ENCODE data around the gene TBX1.
"Not testable (repeated sequence)": the region's sequence is repeated elsewhere in the genome, so short reads cannot be mapped to it uniquely, and the experiment has no call there.

Gene TBX1

DNA sequence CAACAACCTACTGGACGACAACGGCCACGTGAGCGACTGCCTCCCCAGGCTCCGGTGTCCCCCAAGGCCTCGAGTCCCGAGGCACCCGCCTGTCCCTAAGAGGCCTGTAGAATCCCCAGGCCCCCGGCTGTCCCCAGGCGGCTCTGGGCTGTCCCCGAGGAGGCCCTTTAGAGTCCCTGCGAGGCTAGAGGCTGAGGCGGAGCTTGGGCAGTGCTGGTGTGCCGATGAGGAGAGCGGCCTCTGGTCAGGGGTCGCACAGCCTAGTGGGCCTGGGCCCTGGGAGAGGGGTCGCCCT is 3.7 kb downstream of the TBX1 start:
- DNase-seq (ENCODE audit: low read depth in 2 of 2): no peak

DNA sequence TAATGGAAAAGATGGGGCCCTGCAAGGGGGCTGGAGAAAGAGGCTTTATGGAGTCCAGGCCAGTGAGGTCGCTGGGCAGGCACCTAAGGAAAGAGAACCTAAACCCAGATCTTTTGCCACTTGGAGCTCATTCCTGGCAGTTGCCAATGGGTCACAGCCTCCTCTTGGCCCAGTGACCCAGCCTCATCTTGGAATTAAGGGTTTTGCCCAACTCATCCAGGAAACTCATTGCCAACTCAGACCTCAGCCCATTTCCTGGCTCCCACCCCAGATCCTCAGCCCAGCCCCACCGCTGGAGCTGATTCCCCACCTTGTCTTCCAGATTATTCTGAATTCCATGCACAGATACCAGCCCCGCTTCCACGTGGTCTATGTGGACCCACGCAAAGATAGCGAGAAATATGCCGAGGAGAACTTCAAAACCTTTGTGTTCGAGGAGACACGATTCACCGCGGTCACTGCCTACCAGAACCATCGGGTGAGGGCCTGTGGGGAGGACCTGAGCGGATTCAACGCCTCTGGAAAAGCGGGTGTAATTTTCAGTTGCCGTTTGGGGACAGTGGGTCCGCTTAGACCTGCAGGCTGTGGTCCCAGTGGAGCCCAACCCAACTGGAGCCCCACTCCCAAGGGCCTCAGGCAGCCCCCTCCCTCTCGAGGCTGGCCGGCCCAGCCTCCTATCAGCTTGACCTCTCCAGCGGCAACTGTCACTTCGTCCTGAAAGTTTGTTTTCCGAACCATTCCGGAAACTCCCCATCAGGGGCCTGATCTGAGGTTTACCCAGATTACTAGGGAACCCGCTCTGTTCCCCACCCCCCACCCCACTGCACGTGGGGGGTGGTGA is 4.3 kb downstream of the TBX1 start:
- DNase-seq (ENCODE audit: low read depth in 2 of 2): no peak

DNA sequence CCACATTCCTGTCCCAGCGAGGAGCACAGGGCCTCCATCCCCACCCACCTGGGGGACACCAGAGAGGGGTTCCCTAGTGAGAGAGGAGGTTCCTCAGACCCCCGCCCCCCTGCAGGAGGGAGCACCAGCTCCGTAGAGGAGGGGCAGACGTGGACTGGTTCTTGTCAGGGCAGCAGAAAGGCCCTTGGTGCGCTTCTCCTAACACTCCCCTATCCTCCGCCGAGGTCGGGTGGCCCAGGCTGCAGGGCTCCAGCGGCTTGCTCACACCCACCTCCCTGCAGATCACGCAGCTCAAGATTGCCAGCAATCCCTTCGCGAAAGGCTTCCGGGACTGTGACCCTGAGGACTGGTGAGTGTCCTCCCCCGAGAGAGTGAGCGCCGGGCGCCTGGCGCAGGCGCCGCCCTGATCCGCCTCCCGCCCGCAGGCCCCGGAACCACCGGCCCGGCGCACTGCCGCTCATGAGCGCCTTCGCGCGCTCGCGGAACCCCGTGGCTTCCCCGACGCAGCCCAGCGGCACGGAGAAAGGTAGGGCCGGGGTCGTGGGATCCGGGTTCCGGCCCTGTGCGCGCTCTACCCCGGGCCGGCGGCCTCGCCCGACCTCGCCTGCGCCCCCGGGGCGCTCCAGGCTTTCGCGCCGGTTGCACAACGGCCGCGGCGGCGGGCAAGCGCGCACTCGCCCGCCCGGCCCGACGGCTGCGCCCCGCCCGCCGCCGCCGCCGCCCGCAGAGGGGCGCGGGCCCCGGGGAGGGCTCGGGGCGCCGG is 5.1 kb downstream of the TBX1 start:
- no peak for DNase-seq (ENCODE audit: low read depth in 2 of 2)

DNA sequence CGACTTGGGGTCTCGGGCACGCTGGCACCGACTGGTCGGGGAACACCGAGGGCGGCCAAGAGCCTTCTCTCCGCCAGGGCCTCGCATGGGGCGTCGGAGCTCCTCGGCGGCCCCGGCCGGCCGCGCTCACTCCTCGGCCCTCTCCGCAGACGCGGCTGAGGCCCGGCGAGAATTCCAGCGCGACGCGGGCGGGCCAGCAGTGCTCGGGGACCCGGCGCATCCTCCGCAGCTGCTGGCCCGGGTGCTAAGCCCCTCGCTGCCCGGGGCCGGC is 5.6 kb downstream of the TBX1 start:
- DNase-seq (ENCODE audit: low read depth in 2 of 2): no peak

DNA sequence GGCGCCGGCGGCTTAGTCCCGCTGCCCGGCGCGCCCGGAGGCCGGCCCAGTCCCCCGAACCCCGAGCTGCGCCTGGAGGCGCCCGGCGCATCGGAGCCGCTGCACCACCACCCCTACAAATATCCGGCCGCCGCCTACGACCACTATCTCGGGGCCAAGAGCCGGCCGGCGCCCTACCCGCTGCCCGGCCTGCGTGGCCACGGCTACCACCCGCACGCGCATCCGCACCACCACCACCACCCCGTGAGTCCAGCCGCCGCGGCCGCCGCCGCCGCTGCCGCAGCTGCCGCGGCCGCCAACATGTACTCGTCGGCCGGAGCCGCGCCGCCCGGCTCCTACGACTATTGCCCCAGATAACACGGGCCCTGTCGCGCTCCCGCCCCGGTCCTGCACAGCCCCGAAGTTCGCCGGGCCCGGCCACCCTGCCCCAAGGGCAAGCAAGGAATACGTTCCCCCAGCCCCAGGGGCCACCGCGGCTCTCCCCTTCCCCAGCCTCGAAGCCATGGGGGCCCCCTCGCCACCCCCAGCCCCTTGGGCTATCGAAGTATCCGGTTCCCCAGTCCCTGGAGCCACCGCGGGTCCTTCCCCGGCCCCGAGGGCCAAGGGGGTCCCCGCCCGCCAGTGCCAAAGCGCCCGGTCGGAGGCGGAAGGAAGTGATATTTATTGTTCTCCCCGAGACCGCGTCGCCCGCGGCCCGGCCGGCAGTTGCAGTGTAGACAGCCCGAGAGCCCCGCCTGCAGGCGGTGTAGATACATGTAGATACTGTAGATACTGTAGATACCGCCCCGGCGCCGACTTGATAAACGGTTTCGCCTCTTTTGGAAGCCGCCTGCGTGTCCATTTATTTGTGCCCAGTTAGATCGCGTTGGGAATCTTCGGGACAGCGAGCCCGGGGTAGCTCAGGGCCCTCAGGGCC is 6.2 kb downstream of the TBX1 start:
- DNase-seq (ENCODE audit: low read depth in 2 of 2): peak; percentile 23 to 30

DNA sequence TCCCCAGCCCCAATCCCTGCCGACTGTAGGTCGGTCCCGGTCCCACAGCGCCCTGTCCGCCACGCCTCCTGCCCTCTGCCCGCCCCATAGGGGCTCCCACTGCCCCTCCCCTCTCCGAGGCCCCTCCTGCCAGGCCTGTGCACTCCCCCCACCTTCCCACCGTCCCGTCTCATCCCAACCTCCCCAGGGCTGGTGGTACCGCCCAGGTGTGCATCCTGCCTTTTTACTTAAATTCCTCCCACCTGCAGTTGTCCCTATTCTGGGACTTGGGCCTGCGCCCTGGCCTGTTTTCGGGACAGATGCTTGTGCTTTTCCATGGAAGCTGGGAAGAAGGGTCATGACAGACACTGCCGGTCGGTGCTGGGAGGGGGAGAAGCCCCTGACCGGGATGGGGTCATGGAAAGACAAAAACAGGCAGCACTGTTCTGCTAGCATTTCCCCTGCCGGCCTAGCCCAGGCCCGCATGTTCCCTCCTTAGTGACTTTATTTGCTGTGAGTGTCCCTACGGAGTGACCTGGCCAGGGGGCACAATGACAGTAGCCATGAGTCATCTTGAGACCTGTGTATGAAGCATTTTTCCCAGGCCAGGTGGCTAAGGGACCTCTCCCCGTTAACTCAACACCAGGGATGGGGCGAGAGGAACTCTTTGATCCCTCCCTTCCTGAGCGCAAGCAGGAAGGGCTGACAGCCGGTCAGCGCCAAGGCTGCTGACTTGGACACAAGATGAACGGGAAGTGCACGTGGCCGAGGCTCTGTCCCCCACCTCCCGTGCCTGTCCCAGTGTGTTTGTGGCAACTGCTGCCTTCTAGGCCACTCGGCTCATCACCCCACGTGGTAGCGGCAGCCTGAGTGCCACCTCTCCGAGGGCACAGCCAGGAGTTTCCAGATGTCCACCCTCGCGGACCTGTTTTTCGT is 7.1 kb downstream of the TBX1 start:
- no peak for DNase-seq (ENCODE audit: low read depth in 2 of 2)

DNA sequence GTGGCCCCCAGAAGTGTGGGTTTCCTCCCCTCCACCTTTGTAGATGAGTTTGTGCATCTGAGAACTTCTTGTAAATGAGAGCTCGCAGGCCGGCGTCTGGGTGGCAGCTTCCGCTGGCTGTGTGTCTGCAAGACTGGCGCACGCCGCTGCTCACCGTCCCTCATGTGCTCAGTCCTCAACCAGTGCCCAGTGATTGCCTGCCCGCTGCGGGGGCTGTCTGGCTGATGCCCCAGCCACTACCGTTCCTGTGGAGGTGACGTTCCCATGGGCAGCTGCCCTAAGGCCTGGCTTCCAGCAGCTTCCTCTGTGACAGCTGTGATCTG is 8.8 kb downstream of the TBX1 start:
- no peak for DNase-seq (ENCODE audit: low read depth in 2 of 2)

DNA sequence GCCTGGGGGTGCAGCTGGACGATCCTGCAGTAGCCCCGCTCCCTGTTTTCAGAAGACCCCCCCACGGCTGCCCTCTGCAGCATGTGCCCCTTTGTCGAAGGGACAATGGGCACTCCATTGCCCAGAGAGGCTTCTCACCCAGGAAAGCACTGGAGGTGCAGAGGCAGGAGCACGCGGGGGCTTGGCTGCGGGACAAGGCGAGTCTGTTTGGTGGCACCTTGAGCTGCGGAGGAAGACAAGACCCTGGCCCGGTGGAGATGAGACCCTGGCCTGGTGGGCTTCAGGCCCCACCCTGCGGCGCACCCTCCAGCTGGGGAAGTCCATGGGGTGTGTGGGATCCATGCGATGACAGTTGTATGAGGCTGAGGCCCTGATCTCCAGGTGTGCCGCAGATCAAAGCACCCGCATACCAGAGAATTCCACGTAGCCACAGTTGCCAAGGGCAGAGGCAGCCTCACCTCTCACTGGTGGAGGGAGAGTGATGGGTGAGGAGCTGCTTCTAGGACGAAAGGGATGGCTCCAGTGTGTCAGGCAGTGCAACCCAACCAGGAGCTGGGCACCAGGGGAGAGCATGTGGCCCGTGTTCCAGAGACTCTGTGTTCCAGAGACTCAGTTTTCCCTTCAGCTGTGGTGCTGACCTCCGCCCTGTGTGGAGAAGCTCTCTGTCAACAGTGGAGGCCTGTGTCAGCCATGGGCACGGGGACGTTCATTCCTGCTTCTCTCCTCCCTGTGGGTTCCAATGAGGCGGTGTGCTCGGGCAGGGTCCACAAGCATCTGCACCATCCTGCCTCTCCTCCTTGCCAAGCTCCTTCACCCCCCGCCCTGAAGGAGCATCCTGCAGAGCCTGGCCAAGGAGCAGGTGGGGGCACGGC is 10.0 kb downstream of the TBX1 start:
- DNase-seq (ENCODE audit: low read depth in 2 of 2): no peak

DNA sequence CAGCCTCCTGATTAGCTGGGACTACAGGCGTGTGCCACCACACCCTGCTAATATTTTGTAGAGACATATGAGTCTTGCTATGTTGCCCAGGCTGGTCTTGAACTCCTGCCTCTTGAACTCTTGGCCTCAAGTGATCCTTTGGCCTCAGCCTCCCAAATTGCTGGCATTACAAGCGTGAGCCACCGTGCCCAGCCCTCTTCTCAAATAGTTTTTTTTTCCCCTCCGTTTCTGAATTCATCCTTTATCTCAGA is 11.8 kb downstream of the TBX1 start:
- no peak for DNase-seq (ENCODE audit: low read depth in 2 of 2)

DNA sequence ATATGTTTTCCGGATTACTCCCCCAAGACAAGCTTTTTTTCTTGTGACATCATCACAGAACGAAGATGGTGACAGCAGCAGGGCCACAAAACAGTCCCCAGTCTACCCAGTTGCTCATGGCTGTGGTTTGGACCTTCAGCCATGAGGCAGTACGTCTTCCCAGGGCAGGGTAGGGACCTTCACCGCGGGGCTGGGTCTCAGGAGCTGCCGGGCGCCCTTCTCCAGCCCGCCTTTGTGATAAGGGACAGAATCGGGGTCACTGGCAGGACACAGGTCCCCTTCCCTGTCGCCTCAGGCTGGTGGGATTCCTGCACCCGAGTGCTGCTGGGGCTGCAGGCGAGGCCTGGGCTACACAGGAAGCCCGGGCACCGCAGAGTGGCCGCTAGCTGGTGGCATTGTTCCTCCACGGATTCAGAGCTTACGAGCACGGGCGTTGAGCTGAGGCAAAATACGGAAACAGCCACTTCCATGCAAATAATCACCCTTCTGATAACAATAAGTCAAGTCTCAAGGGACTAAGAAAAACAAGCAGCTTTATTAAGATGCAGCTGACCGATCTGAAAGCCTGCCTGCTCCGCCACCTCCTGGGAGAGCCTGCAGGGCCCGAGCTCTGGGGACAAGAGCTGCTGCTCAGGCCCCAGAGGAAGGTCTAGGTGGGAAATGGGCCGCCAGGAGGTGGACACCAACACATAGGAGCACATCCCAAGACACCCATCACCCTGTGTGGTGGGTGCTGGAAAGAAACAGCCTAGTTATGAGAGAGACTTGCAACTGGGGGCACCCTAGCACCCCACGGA is 12.3 kb downstream of the TBX1 start:
- no peak for DNase-seq (ENCODE audit: low read depth in 2 of 2)

DNA sequence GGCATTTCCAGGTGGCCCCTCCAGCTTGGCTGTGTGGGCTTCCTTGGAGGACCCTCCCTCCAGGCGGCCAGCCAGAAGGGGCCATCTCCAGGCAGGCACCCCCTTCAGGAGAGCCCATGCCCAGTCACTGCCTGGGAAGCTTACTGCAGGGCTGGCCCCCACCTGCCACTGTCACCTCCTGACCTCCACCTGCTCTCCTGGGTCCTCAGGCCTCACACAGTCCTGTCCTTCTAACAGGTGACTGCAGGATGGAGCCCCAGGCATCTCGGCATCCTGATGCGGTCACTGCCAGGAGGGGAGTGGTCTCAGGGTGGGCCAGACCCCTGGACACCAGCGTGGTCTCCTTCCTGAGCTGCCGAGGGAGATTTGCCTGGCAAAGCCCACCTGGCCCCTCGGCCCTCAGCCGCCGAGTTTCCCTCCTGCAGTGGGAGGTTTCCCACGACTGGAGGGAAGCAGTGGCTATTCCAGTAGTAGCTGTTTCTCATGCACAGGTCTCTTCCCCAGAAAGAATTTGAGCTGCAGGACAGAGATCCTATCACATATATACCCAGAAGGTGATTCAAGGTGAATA is 13.0 kb downstream of the TBX1 start:
- DNase-seq (ENCODE audit: low read depth in 2 of 2): no peak

DNA sequence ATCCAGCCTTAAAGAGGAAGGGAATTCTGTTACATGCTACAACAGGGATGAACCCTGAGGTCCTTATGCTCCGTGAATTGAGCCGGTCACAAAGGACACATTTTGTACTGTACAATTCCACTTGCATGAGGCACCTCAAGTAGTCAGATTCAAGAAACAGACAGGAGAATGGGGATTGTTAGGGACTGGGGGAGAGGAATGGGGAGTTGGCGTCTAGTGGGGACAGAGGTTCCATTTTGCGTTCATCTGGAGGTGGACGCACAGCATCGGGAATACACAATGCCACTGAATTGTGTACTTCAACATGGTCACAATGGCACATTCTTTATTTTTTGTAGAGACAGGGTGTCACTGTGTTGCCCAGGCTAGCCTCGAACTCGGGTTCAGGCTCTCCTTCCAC is 14.1 kb downstream of the TBX1 start:
- DNase-seq (ENCODE audit: low read depth in 2 of 2): no peak

DNA sequence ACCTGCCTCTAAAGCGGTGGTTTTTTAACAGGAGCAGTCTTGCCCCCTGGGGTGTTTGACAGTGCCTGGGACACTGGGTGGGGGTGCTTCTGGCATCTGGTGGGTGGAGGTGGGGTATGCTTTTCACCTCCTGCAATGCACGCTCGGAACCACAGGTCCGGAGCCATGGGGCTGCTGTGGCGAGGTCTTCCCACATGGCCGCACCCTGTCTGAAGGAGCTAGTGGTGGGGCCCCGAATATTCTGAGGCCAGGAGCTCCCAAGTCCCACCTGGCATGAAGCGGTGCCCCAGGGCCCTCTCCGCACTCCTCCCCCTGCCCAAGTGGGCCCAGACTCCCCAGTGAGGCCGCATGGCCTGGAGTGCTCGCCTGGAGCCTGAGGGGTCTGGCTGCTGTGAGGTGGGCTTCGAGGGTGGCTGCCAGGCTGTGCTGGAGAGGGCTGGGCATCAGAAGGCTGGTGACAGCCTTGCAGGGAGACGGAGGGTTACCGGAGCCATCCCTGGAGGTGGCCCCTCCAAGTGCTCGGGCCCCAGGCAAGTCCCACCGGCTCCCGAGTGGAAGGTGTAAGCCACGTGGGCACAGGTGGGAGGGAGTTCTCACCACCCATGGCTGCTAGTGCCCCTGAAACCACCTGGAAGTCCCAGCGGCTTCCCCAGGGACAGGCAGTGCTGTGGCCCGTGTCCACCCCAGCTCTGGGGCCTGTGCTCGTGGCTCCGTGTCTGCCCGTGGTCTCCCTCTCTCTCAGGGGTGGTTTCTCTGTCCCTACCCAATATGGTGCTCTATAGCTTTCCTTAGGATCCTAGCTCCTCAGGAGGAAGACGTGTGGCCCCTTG is 15.1 kb downstream of the TBX1 start:
- DNase-seq (ENCODE audit: low read depth in 2 of 2): no peak

DNA sequence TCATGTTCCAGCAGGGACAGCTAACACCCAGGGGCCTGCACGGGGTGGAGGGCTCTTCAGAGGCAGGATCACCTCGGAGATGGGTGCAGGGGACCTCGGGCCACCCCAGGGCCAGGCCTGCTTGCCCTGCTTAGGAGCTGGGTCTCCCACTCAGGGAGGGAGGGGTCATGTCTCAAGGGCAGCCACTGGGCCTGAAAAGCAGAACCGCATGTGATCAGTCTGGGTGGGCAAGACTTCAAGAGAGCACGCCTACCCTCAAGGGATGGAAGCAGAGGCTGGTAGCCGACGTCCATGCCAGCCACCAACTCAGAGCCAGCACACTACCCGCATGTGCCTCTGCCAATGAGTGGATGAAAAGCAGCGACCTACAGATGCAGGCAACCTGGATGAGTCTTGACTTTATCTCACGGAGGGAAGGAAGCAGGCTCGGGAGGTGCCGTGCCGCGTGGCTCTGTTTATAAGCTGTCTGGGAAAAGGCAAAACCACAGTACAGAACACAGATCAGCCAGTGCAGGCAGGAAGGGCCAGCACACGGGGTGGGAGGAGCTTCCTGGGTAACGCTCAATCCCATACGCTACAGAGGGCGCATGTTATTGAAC is 16.0 kb downstream of the TBX1 start:
- no peak for DNase-seq (ENCODE audit: low read depth in 2 of 2)

DNA sequence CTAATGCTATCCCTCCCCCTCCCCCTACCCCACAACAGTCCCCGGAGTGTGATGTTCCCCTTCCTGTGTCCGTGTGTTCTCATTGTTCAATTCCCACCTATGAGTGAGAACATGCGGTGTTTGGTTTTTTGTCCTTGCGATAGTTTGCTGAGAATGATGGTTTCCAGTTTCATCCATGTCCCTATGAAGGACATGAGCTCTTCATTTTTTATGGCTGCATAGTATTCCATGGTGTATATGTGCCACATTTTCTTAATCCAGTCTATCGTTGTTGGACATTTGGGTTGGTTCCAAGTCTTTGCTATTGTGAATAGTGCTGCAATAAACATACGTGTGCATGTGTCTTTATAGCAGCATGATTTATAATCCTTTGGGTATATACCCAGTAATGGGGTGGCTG is 16.6 kb downstream of the TBX1 start:
- not testable (repeated sequence) for DNase-seq (ENCODE audit: low read depth in 2 of 2)

DNA sequence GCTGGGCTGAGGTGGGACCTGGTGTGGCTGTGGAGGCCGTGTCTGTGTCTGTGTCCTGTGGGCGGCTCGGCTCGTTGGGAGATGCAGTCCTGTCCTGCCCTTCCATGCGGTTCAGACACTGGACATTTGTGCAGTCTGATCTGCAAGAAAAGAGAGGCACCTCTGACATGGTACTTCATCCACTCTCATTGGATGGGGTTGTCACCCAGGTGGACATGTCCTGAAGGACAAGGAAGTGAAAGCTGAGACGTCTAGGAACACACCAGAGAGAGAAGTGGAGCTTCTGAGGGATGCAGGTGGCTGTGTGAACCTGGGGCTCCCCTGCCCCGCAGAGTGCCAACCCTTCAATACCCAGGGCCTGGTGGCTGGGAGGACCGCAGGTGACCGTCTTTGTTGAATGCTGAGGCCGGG is 18.4 kb downstream of the TBX1 start:
- DNase-seq (ENCODE audit: low read depth in 2 of 2): no peak

DNA sequence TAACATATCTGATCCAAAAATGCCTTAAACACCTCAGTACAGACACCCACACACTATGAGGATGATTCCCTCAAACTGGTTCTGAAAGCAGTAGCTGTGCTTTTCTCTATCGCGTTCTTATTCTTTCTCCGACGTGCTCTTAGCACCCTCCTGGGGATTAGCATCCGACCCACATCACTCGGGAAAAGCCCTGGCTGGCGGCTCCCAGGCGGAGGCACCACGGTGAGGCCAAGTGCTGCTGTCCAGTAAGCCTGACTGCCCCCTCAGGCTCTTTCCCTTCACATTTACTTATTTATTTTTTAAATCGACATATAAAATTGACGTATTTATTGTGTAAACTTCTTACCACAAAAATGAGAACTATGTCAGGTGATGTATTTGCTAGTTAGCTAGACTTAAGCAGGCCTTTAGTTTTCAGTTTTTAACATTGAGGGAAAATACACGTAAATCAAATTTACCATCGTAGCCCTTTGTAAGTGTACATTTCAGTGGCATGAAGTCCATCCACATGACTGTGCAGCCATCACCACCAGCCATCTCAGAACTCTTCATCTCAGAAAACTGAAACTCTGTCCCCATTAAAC is 19.2 kb downstream of the TBX1 start:
- DNase-seq (ENCODE audit: low read depth in 2 of 2): no peak

DNA sequence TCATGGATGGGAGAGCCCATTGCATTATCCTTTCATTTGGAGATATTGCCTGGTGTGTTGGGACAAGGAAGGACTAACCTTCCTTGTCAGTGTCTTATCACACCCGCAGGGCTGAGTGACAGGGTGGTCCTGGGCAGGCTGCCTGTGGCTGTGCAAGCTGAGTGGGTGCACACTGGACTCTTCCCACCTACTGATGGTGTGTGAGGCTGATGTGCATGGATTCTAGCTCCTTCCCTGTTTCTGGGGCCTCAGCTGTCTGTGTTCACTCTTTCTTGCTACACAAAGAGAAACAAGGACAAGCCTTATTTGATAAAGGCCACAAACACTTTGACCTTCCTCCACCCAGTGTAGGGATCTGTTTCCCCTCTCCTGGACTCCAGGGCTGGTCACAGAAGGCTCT is 22.0 kb downstream of the TBX1 start:
- no peak for DNase-seq (ENCODE audit: low read depth in 2 of 2)
